Prostate gland (tissue), 2 donors: ENCODE data around the gene ARPC1A.

Experiments used
- CTCF ChIP-seq, 4 experiments: fragments of 200-600 bp in 2 of 4; fragments of 450-650 bp in 2 of 4; sonication (generic) in 2 of 4; IDR thresholded peaks; 1 replicate in 3 of 4; 2 replicates in 1 of 4; pipeline ENCODE4 v1.5.1; 2016 to 2019; ENCODE audit warnings: antibody characterized with exemption in 4 of 4, mild to moderate bottlenecking in 2 of 4, moderate library complexity in 2 of 4
- POLR2AphosphoS5 ChIP-seq: sonication (generic); formaldehyde crosslinking; IDR thresholded peaks from one replicate; pipeline ENCODE4 v1.6.1; 2017; ENCODE audit warnings: antibody characterized with exemption

GRCh38 chr7:99408379-99409191, 82.9 kb downstream of the ARPC1A start, which contains the start of the genes BUD31 and PDAP1:
- TF ChIP-seq CTCF (IDR thresholded peaks at IDR 0.05) (peak in 2 of 4 experiments; percentile 60 to 61), POLR2AphosphoS5 (peak; percentile 98)
